ENCODE measurements around the gene COPS6.

The COPS6 gene

DNA sequence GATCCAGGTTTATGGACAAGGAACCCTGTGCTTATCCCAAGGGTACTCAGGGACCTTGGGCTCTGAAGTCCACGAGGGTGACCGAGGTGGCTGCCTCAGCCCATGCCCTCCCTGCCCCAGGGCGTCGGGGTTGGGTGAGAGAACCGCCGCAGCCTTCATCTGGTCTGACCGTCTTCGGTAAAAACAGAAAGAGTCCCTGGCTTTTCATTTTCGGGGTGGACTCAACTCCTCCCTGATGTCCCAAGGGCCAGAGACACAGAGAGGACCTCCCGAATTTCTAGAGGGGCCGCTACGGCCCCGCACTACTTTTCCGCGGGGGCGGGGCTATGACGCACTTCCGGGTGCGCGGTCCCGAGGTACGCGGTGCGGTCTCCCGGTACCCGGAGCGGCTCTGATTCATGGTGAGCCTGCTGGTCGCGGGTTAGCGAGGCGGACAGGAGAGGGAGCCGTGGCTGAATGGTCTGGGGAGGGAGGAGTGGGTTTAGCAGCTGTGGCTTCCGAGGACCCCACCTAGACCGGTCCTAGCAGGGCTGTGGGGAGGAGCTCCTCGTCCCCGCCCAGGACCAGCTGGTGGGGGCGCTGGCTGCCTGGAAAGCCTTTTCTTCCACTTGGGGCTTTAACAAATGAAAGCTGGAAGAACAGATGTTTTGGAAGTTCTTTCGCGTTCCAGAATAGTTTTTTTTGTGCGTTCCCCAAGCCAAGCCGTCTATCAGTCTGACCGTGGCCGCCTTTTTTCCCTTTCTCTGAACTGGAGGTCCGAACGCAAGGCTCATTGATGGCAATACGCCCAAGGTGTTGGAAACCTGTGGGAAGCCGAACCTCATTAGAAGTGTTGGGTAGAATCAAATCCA, 39.1 kb upstream of the COPS6 start, which contains the start of gene ZSCAN21:
Gene ZSCAN21 (plus strand): TSS at position 334 of the 851 bp plus-strand sequence. CDS start 7,233 bp downstream, outside the sequence.
- TF ChIP-seq FOXP2 (optimal IDR thresholded peaks at IDR 0.05; ENCODE audit: borderline replicate concordance, extremely low read depth, extremely low read length, insufficient read depth) (no peak), POLR2AphosphoS5 (IDR thresholded peaks at IDR 0.05; ENCODE audit: low read depth, low read length) (peak; percentile 84), TAF1 (IDR thresholded peaks at IDR 0.05; ENCODE audit: borderline replicate concordance, insufficient read depth, low read length) (peak; percentile 67; the same call in 1 of the 2 replicates)

DNA sequence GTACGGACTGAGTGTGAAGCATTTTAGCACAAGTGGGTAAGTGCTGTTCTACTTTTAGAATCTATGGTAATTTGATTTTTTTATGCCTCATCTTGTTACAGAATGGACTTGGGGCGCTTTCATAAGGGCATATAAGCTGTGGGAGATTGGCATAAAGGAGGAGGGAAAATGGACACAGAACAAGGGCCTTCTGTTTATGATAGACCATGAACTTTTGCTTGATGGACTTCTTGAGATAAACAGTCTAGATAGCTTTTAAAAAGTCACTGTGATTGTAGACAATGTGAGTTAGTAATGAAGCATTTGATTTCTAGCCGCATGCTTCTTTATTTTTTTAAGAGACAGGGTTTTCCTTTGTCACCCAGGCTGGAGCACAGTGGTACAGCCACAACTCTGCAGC, 37.2 kb upstream of the COPS6 start:
- TF ChIP-seq TAF1 (IDR thresholded peaks at IDR 0.05; ENCODE audit: borderline replicate concordance, insufficient read depth, low read length) (no peak), FOXP2 (optimal IDR thresholded peaks at IDR 0.05; ENCODE audit: borderline replicate concordance, extremely low read depth, extremely low read length, insufficient read depth) (no peak), SIN3A (IDR thresholded peaks at IDR 0.05; ENCODE audit: borderline replicate concordance, insufficient read depth, low read length) (no peak), POLR2AphosphoS5 (IDR thresholded peaks at IDR 0.05; ENCODE audit: low read depth, low read length) (no peak)
- TF ChIP-seq, protein P1, sequence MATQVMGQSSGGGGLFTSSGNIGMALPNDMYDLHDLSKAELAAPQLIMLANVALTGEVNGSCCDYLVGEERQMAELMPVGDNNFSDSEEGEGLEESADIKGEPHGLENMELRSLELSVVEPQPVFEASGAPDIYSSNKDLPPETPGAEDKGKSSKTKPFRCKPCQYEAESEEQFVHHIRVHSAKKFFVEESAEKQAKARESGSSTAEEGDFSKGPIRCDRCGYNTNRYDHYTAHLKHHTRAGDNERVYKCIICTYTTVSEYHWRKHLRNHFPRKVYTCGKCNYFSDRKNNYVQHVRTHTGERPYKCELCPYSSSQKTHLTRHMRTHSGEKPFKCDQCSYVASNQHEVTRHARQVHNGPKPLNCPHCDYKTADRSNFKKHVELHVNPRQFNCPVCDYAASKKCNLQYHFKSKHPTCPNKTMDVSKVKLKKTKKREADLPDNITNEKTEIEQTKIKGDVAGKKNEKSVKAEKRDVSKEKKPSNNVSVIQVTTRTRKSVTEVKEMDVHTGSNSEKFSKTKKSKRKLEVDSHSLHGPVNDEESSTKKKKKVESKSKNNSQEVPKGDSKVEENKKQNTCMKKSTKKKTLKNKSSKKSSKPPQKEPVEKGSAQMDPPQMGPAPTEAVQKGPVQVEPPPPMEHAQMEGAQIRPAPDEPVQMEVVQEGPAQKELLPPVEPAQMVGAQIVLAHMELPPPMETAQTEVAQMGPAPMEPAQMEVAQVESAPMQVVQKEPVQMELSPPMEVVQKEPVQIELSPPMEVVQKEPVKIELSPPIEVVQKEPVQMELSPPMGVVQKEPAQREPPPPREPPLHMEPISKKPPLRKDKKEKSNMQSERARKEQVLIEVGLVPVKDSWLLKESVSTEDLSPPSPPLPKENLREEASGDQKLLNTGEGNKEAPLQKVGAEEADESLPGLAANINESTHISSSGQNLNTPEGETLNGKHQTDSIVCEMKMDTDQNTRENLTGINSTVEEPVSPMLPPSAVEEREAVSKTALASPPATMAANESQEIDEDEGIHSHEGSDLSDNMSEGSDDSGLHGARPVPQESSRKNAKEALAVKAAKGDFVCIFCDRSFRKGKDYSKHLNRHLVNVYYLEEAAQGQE (IDR thresholded peaks at IDR 0.05; ENCODE audit: insufficient read depth in 1 of 2, low read depth in 2 of 2, low read length in 2 of 2) = no peak

DNA sequence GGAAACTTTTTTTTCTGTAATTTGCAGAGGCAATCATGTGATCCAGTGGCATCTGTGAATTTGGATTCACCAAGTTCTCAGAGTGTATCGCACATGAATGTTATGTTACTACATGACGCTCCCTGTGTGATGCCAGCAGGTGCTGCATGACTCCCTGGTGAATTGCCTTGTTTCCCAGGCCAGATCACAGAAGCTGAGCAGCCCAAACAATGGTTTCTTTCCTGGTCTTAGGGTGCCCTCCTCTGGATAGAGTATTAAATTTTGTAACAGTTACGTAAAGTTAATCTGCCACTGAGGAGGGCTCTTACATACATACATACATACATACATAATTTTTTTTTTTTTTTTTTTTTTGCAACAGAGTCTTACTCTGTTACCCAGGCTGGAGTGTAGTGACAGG, 35.6 kb upstream of the COPS6 start:
- TF ChIP-seq FOXP2 (optimal IDR thresholded peaks at IDR 0.05; ENCODE audit: borderline replicate concordance, extremely low read depth, extremely low read length, insufficient read depth) (no peak), SIN3A (IDR thresholded peaks at IDR 0.05; ENCODE audit: borderline replicate concordance, insufficient read depth, low read length) (no peak), POLR2AphosphoS5 (IDR thresholded peaks at IDR 0.05; ENCODE audit: low read depth, low read length) (no peak), TAF1 (IDR thresholded peaks at IDR 0.05; ENCODE audit: borderline replicate concordance, insufficient read depth, low read length) (no peak)
- TF ChIP-seq, protein P1 (IDR thresholded peaks at IDR 0.05; ENCODE audit: insufficient read depth in 1 of 2, low read depth in 2 of 2, low read length in 2 of 2) = no peak

DNA sequence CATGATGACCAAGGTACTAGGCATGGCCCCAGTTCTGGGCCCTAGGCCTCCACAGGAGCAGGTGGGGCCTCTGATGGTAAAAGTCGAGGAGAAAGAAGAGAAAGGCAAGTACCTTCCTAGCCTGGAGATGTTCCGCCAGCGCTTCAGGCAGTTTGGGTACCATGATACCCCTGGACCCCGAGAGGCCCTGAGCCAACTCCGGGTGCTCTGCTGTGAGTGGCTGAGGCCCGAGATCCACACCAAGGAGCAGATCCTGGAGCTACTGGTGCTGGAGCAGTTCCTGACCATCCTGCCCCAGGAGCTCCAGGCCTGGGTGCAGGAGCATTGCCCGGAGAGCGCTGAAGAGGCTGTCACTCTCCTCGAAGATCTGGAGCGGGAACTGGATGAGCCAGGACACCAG, 31.8 kb upstream of the COPS6 start:
- TF ChIP-seq POLR2AphosphoS5 (IDR thresholded peaks at IDR 0.05; ENCODE audit: low read depth, low read length) (no peak), SIN3A (IDR thresholded peaks at IDR 0.05; ENCODE audit: borderline replicate concordance, insufficient read depth, low read length) (no peak), FOXP2 (optimal IDR thresholded peaks at IDR 0.05; ENCODE audit: borderline replicate concordance, extremely low read depth, extremely low read length, insufficient read depth) (no peak), TAF1 (IDR thresholded peaks at IDR 0.05; ENCODE audit: borderline replicate concordance, insufficient read depth, low read length) (no peak)
- TF ChIP-seq, protein P1 (IDR thresholded peaks at IDR 0.05; ENCODE audit: insufficient read depth in 1 of 2, low read depth in 2 of 2, low read length in 2 of 2) = no peak

DNA sequence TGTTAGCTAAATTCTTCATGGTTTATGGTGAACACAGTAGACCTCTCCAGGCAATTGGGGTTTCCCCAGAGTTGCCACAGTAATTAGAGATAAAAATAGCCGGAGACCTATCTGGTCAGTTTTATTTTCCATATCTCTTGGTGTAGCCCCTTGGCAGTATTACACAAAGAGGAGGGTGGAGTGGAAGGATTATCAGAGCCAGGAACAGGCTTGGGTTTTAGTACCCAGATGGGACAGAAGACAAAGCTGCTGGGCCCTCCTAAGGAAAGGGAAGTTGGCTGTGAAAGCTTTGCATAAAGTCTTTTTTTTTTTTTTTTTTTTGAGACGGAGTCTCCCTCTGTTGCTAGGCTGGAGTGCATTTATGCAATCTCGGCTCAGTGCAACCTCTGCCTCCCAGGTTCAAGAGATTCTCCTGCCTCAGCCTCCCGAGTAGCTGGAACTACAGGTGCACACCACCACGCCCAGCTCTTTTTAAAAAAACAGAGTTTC, 29.5 kb upstream of the COPS6 start:
- TF ChIP-seq SIN3A (IDR thresholded peaks at IDR 0.05; ENCODE audit: borderline replicate concordance, insufficient read depth, low read length) (no peak), FOXP2 (optimal IDR thresholded peaks at IDR 0.05; ENCODE audit: borderline replicate concordance, extremely low read depth, extremely low read length, insufficient read depth) (no peak)

Measured in PFSK-1 (cell line).